Measurements from ENCODE around the gene RNF41.
"Not testable (repeated sequence)": the region's sequence is repeated elsewhere in the genome, so short reads cannot be mapped to it uniquely, and the experiment has no call there.

Gene RNF41

DNA sequence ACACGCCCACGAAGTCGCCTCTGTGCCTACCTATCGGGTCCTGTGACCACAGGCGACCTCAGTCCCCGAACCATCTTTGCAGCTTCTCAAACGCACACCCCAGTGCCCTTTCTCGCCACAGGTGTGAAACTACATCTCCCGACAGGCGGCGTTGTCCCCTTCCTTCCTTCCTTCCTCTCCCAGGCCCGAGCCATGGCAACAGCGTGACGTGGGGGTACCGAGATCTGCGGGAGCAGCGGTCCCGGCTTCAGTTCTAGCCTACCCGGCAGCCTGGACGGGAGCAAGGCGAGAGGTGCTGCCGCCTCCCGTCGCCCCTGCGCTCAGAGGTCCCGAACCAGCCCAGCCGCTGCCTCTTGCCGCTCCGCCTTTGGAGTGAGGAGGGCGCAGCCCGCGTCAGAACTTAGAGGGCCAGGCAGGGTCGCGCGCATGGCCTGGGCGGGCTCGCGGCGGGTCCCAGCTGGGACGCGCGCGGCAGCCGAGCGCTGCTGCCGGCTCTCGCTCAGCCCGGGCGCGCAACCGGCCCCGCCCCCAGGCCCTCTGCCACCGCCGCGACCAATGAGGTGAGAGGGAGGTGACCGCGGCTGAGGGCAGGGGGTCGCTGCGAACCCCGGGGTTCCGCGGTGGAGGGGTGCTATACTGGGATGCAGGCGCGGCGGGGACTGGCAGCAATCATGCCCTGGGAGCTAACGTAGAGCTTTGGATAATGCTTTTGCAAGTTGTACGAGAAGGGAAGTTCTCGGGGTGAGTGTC lies 45.1 kb upstream of the RNF41 start, which contains the start of gene COQ10A:
Gene COQ10A (plus strand): TSS at position 250 of the 750 bp plus-strand sequence. CDS start 177 bp downstream, at position 427.
- peak within 1 kb of the TSS; percentile 84 for H3K4me3 ChIP-seq (ENCODE audit: low read length)
- no peaks in the 10 kb centered on the region for H3K79me2 ChIP-seq (ENCODE audit: control insufficient read depth, low read length)
- no peaks in the 10 kb centered on the region for H3K27me3 ChIP-seq (ENCODE audit: control insufficient read depth, low read length)
- H3K27ac ChIP-seq (ENCODE audit: low read depth, low read length) = peak within 1 kb of the TSS; percentile 67
- peak within 1 kb of the TSS; percentile 75 for H3K4me2 ChIP-seq (ENCODE audit: low read length)
- H3K4me1 ChIP-seq (ENCODE audit: control insufficient read depth, low read length) = peaks cover 14% of the 10 kb centered on the region
- H3K9me3 ChIP-seq (ENCODE audit: control insufficient read depth, insufficient read depth, low read length) = no peaks in the 10 kb centered on the region
- peaks cover 31% of the 10 kb centered on the region for H3F3A ChIP-seq (ENCODE audit: control insufficient read depth, insufficient read depth)
- H3K9me2 ChIP-seq (replicated peaks; ENCODE audit: control insufficient read depth, low read length) = no peaks in the 10 kb centered on the region
- TF ChIP-seq, protein P1, sequence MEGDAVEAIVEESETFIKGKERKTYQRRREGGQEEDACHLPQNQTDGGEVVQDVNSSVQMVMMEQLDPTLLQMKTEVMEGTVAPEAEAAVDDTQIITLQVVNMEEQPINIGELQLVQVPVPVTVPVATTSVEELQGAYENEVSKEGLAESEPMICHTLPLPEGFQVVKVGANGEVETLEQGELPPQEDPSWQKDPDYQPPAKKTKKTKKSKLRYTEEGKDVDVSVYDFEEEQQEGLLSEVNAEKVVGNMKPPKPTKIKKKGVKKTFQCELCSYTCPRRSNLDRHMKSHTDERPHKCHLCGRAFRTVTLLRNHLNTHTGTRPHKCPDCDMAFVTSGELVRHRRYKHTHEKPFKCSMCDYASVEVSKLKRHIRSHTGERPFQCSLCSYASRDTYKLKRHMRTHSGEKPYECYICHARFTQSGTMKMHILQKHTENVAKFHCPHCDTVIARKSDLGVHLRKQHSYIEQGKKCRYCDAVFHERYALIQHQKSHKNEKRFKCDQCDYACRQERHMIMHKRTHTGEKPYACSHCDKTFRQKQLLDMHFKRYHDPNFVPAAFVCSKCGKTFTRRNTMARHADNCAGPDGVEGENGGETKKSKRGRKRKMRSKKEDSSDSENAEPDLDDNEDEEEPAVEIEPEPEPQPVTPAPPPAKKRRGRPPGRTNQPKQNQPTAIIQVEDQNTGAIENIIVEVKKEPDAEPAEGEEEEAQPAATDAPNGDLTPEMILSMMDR (IDR thresholded peaks at IDR 0.05; ENCODE audit: low read depth, low read length, poor library complexity, severe bottlenecking) = peak; percentile 58
- no peak for TF ChIP-seq EZH2phosphoT487 (IDR thresholded peaks at IDR 0.05; ENCODE audit: borderline replicate concordance, low read length)
- H4K20me1 ChIP-seq (ENCODE audit: control insufficient read depth, insufficient read depth, low read depth, low read length) = no peaks in the 10 kb centered on the region
- peaks cover 23% of the 10 kb centered on the region for H3K36me3 ChIP-seq (ENCODE audit: control insufficient read depth, low read length)

DNA sequence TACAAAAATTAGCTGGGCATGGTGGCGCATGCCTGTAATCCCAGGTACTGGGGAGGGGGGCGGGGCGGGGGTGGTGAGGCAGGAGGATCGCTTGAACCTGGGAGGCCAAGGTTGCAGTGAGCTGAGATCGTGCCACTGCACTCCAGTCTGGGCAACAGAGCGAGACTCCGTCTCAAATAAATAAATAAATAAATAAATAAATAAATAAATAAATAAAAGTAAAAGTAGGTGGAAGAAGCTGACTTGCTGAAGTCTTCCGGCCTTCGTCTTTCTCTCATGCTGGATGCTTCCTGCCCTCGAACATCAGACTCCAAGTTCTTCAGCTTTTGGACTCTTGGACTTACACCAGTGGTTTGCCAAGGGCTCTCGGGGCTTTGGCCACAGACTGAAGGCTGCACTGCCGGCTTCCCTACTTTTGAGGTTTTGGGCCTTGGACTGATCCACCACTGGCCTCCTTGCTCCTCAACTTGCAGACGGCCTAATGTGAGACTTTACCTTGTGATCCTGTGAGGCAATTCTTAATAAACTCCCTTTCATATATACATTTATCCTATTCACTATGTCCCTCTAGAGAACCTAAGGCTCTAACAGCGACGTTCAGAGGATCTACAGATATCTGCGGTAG lies 44.5 kb upstream of the RNF41 start:
- Histone ChIP-seq H3K4me3 (ENCODE audit: low read length) (peak overlapping the region; percentile 84), H3K4me2 (ENCODE audit: low read length) (peak overlapping the region; percentile 75), H3K27ac (ENCODE audit: low read depth, low read length) (peak overlapping the region; percentile 67), H3K36me3 (ENCODE audit: control insufficient read depth, low read length) (peaks cover 16% of the 10 kb centered on the region), H3F3A (ENCODE audit: control insufficient read depth, insufficient read depth) (peaks cover 28% of the 10 kb centered on the region), H3K4me1 (ENCODE audit: control insufficient read depth, low read length) (peaks cover 14% of the 10 kb centered on the region)
- H3K9me3 ChIP-seq (ENCODE audit: control insufficient read depth, insufficient read depth, low read length); H3K9me2 ChIP-seq (replicated peaks; ENCODE audit: control insufficient read depth, low read length); H3K79me2 ChIP-seq (ENCODE audit: control insufficient read depth, low read length); H3K27me3 ChIP-seq (ENCODE audit: control insufficient read depth, low read length); H4K20me1 ChIP-seq (ENCODE audit: control insufficient read depth, insufficient read depth, low read depth, low read length): not testable (repeated sequence)

DNA sequence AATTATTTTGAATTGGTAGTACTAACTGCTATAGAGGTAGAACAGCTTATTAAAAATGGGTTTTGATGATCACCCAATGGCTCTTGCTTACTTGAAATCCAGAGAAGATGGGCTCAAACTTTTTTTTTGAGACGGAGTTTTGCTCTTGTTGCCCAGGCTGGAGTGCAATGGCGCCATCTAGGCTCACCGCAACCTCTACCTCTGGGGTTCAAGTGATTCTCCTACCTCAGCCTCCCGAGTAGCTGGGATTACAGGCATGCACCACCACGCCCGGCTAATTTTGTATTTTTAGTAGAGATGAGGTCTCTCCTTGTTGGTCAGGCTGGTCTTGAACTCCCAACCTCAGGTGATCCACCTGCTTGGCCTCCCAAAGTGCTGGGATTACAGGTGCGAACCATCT lies 41.2 kb upstream of the RNF41 start:
- H3K27ac ChIP-seq (ENCODE audit: low read depth, low read length); H3K36me3 ChIP-seq (ENCODE audit: control insufficient read depth, low read length); H3K9me3 ChIP-seq (ENCODE audit: control insufficient read depth, insufficient read depth, low read length); H3F3A ChIP-seq (ENCODE audit: control insufficient read depth, insufficient read depth); H3K27me3 ChIP-seq (ENCODE audit: control insufficient read depth, low read length); H3K4me2 ChIP-seq (ENCODE audit: low read length); H3K79me2 ChIP-seq (ENCODE audit: control insufficient read depth, low read length); H3K4me3 ChIP-seq (ENCODE audit: low read length); H4K20me1 ChIP-seq (ENCODE audit: control insufficient read depth, insufficient read depth, low read depth, low read length); H3K9me2 ChIP-seq (replicated peaks; ENCODE audit: control insufficient read depth, low read length): not testable (repeated sequence)
- peaks cover 20% of the 10 kb centered on the region for H3K4me1 ChIP-seq (ENCODE audit: control insufficient read depth, low read length)
- TF ChIP-seq, protein P1 (IDR thresholded peaks at IDR 0.05; ENCODE audit: low read depth, low read length, poor library complexity, severe bottlenecking) = peak; percentile 43
